Measurements from ENCODE around the gene TCP11L1. TPM values are rescaled to one million over a fixed set of nuclear protein-coding genes. Genes with fewer than 3 reads are reported as not detected.
"Not testable (repeated sequence)": the region's sequence is repeated elsewhere in the genome, so short reads cannot be mapped to it uniquely, and the experiment has no call there.

The TCP11L1 gene
- total RNA-seq, 1 experiment from 2014 or later = 16.8 TPM

DNA sequence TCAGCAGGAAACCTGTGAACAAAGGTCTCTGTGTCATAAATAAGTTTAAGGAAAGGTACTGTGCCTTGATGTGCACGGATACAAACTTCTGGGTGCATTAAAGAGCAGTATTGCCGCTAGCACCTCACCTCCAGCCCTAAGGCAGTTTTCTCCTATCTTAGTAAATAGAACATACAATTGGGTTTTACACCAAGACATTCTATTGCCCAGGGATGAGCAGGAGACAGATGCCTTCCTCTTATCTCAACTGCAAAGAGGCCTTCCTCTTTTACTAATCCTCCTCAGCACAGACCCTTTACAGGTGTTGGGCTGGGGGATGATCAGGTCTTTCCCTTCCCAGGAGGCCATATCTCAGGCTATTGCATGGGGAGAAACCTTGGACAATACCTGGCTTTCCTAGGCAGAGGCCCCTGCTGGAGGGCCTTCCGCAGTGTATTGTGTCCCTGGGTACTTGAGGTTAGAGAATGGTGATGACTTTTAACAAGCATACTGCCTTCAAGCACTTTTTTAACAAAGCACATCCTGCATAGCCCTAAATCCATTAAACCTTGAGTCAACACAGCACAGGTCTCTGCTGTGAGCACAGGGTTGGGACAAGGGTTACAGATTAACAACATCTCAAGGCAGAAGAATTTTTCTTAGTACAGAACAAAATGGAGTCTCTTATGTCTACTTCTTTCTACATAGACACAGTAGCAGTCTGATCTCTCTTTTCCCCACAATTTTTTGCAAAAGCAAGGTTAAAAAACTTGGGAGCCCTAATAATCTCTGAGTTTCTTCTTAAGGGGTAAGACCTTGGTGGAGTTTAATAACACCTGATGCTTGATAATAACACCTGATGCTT is 10.4 kb downstream of the TCP11L1 start:
- Mint-ChIP-seq H3K36me3 (peaks cover 25% of the 10 kb centered on the region), H3K4me1 (peaks cover 12% of the 10 kb centered on the region)
- H3K9me3 Mint-ChIP-seq; POLR2A ChIA-PET; DNase-seq (ENCODE audit: low spot score); H3K4me3 Mint-ChIP-seq; CTCF ChIA-PET; H3K27me3 Mint-ChIP-seq (ENCODE audit: low read depth); H3K27ac Mint-ChIP-seq: not testable (repeated sequence)
- peak; percentile 41; the same call in 1 of the 2 replicates for ATAC-seq

DNA sequence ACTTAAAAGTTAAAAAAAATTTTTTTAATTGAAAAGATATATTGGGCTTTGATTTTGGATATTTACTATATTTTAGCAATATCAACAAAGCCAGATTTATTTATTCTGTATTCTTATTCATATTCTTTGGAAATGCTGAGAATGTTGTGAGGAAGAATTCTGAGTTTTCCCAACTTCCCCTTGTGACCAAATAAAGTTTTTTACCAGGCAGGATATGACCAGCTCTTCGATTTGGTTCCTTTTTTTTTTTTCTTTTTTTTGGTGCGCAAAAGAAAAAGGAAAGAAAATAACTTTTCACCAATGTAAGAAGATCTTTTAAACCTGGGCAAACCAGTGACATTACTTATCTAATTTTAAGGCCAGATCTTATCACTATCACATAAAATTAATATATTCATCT is 12.9 kb downstream of the TCP11L1 start:
- ATAC-seq (no peak), DNase-seq (ENCODE audit: low spot score) (no peak)
- Mint-ChIP-seq H3K27me3 (ENCODE audit: low read depth) (no peaks in the 10 kb centered on the region), H3K4me3 (no peak overlapping the region), H3K4me1 (peaks cover 12% of the 10 kb centered on the region), H3K27ac (no peak overlapping the region), H3K9me3 (no peaks in the 10 kb centered on the region), H3K36me3 (peaks cover 17% of the 10 kb centered on the region)
- ChIA-PET POLR2A (no interaction called here), CTCF (interaction anchor here (3.1 kb wide), 1 partner anchor 13 kb away, joined by 11 read pairs; no protein-coding TSS in a partner anchor)
- TF ChIP-seq JUN (CRISPR knock-in tag; IDR thresholded peaks at IDR 0.05) = no peak
- TF ChIP-seq, protein P1, sequence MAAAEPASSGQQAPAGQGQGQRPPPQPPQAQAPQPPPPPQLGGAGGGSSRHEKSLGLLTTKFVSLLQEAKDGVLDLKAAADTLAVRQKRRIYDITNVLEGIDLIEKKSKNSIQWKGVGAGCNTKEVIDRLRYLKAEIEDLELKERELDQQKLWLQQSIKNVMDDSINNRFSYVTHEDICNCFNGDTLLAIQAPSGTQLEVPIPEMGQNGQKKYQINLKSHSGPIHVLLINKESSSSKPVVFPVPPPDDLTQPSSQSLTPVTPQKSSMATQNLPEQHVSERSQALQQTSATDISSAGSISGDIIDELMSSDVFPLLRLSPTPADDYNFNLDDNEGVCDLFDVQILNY (CRISPR knock-in tag; IDR thresholded peaks at IDR 0.05) = no peak
- TF ChIP-seq KAT7 (CRISPR knock-in tag; IDR thresholded peaks at IDR 0.05; ENCODE audit: borderline replicate concordance) = no peak
- TF ChIP-seq, protein P2, sequence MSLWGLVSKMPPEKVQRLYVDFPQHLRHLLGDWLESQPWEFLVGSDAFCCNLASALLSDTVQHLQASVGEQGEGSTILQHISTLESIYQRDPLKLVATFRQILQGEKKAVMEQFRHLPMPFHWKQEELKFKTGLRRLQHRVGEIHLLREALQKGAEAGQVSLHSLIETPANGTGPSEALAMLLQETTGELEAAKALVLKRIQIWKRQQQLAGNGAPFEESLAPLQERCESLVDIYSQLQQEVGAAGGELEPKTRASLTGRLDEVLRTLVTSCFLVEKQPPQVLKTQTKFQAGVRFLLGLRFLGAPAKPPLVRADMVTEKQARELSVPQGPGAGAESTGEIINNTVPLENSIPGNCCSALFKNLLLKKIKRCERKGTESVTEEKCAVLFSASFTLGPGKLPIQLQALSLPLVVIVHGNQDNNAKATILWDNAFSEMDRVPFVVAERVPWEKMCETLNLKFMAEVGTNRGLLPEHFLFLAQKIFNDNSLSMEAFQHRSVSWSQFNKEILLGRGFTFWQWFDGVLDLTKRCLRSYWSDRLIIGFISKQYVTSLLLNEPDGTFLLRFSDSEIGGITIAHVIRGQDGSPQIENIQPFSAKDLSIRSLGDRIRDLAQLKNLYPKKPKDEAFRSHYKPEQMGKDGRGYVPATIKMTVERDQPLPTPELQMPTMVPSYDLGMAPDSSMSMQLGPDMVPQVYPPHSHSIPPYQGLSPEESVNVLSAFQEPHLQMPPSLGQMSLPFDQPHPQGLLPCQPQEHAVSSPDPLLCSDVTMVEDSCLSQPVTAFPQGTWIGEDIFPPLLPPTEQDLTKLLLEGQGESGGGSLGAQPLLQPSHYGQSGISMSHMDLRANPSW (CRISPR knock-in tag; conservative IDR thresholded peaks at IDR 0.05; ENCODE audit: low read depth) = no peak
- TF ChIP-seq GABPB1 (CRISPR knock-in tag; IDR thresholded peaks at IDR 0.05) = no peak
- no peak for TF ChIP-seq ELF4 (CRISPR knock-in tag; IDR thresholded peaks at IDR 0.05; ENCODE audit: low read depth)
- TF ChIP-seq ZBTB21 (CRISPR knock-in tag; IDR thresholded peaks at IDR 0.05; ENCODE audit: borderline replicate concordance) = no peak
- no peak for TF ChIP-seq NFE2L1 (CRISPR knock-in tag; IDR thresholded peaks at IDR 0.05)
- TF ChIP-seq, protein P3, sequence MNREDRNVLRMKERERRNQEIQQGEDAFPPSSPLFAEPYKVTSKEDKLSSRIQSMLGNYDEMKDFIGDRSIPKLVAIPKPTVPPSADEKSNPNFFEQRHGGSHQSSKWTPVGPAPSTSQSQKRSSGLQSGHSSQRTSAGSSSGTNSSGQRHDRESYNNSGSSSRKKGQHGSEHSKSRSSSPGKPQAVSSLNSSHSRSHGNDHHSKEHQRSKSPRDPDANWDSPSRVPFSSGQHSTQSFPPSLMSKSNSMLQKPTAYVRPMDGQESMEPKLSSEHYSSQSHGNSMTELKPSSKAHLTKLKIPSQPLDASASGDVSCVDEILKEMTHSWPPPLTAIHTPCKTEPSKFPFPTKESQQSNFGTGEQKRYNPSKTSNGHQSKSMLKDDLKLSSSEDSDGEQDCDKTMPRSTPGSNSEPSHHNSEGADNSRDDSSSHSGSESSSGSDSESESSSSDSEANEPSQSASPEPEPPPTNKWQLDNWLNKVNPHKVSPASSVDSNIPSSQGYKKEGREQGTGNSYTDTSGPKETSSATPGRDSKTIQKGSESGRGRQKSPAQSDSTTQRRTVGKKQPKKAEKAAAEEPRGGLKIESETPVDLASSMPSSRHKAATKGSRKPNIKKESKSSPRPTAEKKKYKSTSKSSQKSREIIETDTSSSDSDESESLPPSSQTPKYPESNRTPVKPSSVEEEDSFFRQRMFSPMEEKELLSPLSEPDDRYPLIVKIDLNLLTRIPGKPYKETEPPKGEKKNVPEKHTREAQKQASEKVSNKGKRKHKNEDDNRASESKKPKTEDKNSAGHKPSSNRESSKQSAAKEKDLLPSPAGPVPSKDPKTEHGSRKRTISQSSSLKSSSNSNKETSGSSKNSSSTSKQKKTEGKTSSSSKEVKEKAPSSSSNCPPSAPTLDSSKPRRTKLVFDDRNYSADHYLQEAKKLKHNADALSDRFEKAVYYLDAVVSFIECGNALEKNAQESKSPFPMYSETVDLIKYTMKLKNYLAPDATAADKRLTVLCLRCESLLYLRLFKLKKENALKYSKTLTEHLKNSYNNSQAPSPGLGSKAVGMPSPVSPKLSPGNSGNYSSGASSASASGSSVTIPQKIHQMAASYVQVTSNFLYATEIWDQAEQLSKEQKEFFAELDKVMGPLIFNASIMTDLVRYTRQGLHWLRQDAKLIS (CRISPR knock-in tag; IDR thresholded peaks at IDR 0.05; ENCODE audit: borderline replicate concordance) = no peak
- TF ChIP-seq FOXJ3 (CRISPR knock-in tag; IDR thresholded peaks at IDR 0.05; ENCODE audit: borderline replicate concordance) = no peak
- no peak for TF ChIP-seq ZNF423 (CRISPR knock-in tag; IDR thresholded peaks at IDR 0.05)
- no peak for TF ChIP-seq FOXK1 (CRISPR knock-in tag; IDR thresholded peaks at IDR 0.05)
- TF ChIP-seq ATF1 (CRISPR knock-in tag; IDR thresholded peaks at IDR 0.05) = no peak
- TF ChIP-seq, protein P4, sequence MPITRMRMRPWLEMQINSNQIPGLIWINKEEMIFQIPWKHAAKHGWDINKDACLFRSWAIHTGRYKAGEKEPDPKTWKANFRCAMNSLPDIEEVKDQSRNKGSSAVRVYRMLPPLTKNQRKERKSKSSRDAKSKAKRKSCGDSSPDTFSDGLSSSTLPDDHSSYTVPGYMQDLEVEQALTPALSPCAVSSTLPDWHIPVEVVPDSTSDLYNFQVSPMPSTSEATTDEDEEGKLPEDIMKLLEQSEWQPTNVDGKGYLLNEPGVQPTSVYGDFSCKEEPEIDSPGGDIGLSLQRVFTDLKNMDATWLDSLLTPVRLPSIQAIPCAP (CRISPR knock-in tag; IDR thresholded peaks at IDR 0.05) = no peak
- TF ChIP-seq HMGA2 (CRISPR knock-in tag; IDR thresholded peaks at IDR 0.05) = no peak

All from WTC11 (cell line).